Nephron (organoid): Measurements from ENCODE around the gene SLC6A1.

Experiments used
- H3K27ac Mint-ChIP-seq, 3 experiments: 2 replicates each; pipeline ENCODE4 v1.8.0; 2020; ENCODE audit warnings: mixed read lengths in 3 of 3, mild to moderate bottlenecking in 2 of 3, moderate library complexity in 1 of 3
- H3K27me3 Mint-ChIP-seq: 2 replicates; pipeline ENCODE4 v1.8.0; 2021; ENCODE audit warnings: low read depth, mild to moderate bottlenecking, moderate library complexity, mixed read lengths
- H3K36me3 Mint-ChIP-seq: 2 replicates; pipeline ENCODE4 v1.8.0; 2020; ENCODE audit warnings: low read depth, mixed read lengths
- H3K4me1 Mint-ChIP-seq: 2 replicates; pipeline ENCODE4 v1.8.0; 2020; ENCODE audit warnings: mixed read lengths
- H3K4me3 Mint-ChIP-seq, 3 experiments: 2 replicates each; pipeline ENCODE4 v1.8.0; 2020; ENCODE audit warnings: mild to moderate bottlenecking in 3 of 3, mixed read lengths in 3 of 3, moderate library complexity in 2 of 3
- H3K9me3 Mint-ChIP-seq: 2 replicates; pipeline ENCODE4 v1.8.0; 2020; ENCODE audit warnings: mixed read lengths
- CTCF ChIP-seq, 3 experiments: fragments of 200-600 bp; sonication (generic); IDR thresholded peaks; one replicate each; pipeline ENCODE4 v1.5.0; 2021; ENCODE audit warnings: antibody characterized with exemption in 3 of 3; ENCODE audit not compliant: unreplicated experiment in 3 of 3

Gene SLC6A1

GRCh38 chr3:11006986-11007933 lies 14.7 kb downstream of the SLC6A1 start:
- Mint-ChIP-seq H3K4me3 (no peak overlapping the region), H3K36me3 (no peaks in the 10 kb centered on the region), H3K27ac (no peak overlapping the region), H3K4me1 (peaks cover 11% of the 10 kb centered on the region), H3K9me3 (no peaks in the 10 kb centered on the region), H3K27me3 (peaks cover 33% of the 10 kb centered on the region)
- TF ChIP-seq CTCF (IDR thresholded peaks at IDR 0.05; ENCODE audit: unreplicated experiment in 3 of 3), result no peak

- H3K4me3 Mint-ChIP-seq, result no peak overlapping the region
- no peaks in the 10 kb centered on the region for H3K9me3 Mint-ChIP-seq
- no peak overlapping the region for H3K27ac Mint-ChIP-seq
- no peak for TF ChIP-seq CTCF (IDR thresholded peaks at IDR 0.05; ENCODE audit: unreplicated experiment in 3 of 3)
- H3K4me1 Mint-ChIP-seq, result no peaks in the 10 kb centered on the region
- H3K36me3 Mint-ChIP-seq, result no peaks in the 10 kb centered on the region
- peaks cover 32% of the 10 kb centered on the region for H3K27me3 Mint-ChIP-seq
Measured at GRCh38 chr3:11009898-11010297, 17.4 kb downstream of the SLC6A1 start.

- no peaks in the 10 kb centered on the region for H3K4me1 Mint-ChIP-seq
- H3K9me3 Mint-ChIP-seq, result no peaks in the 10 kb centered on the region
- H3K27me3 Mint-ChIP-seq, result peaks cover 29% of the 10 kb centered on the region
- no peaks in the 10 kb centered on the region for H3K36me3 Mint-ChIP-seq
- H3K4me3 Mint-ChIP-seq, result no peak overlapping the region
- H3K27ac Mint-ChIP-seq, result no peak overlapping the region
- TF ChIP-seq CTCF (IDR thresholded peaks at IDR 0.05; ENCODE audit: unreplicated experiment in 3 of 3), result no peak
Measured at GRCh38 chr3:11010426-11011165, 18.0 kb downstream of the SLC6A1 start.

DNA sequence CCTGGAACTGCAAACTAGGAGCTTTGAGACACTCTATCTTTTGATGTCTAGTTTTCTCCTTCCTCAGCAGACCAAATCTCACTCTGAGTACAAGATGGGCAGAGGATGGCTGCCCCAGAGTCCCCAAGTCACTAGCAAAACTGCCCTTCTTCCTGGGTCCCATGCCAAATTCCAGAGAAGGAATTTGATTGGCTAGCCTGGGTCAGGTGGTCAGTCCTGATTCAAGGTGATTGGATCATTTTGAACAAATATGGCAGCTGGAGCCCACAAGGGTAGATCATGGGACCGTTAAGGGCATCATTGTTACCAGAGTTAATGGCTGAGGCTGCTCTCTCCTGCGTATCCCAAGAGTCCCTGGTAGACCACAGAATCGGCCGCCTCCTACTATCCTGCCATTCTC lies 21.7 kb downstream of the SLC6A1 start:
- Mint-ChIP-seq H3K9me3 (no peaks in the 10 kb centered on the region), H3K4me1 (no peaks in the 10 kb centered on the region), H3K27ac (no peak overlapping the region), H3K36me3 (no peaks in the 10 kb centered on the region), H3K27me3 (peaks cover 32% of the 10 kb centered on the region), H3K4me3 (no peak overlapping the region)
- no peak for TF ChIP-seq CTCF (IDR thresholded peaks at IDR 0.05; ENCODE audit: unreplicated experiment in 3 of 3)

GRCh38 chr3:11014752-11015151 lies 22.2 kb downstream of the SLC6A1 start:
- Mint-ChIP-seq H3K9me3 (no peaks in the 10 kb centered on the region), H3K4me1 (no peaks in the 10 kb centered on the region), H3K27me3 (peaks cover 34% of the 10 kb centered on the region), H3K36me3 (no peaks in the 10 kb centered on the region), H3K27ac (no peak overlapping the region), H3K4me3 (no peak overlapping the region)
- no peak for TF ChIP-seq CTCF (IDR thresholded peaks at IDR 0.05; ENCODE audit: unreplicated experiment in 3 of 3)
